Measurements from ENCODE around the gene OSBP.

OSBP gene

DNA sequence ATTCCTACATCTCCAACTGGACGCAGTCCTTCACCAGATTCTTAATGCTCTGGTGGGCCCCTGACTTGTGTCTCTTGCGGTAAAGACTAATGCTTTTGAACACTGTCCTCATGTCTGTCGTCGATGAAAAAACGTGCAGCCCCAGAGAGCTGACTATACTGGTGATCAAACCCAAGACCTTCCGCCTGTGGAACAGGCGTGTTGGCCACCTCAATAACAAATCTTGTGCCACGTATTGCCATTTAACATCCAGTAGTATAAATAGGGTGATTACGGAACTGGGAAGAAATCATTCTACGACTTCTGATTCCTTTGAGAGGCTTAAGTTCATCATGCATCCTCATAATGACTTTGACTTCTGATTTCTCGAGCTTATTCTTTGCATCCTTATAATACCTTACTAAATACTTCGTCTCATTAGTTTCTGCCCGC is 58.6 kb downstream of the OSBP start:
- peaks cover 4% of the 10 kb centered on the region for H3K4me1 ChIP-seq (ENCODE audit: control insufficient read depth, low read depth, low read length)
- no peak overlapping the region for H2BK15ac ChIP-seq (replicated peaks; ENCODE audit: low read depth)
- no peaks in the 10 kb centered on the region for H3K36me3 ChIP-seq (ENCODE audit: control insufficient read depth, insufficient read depth, low read length)
- no CpG with 5 or more reads among the region's 13 CpGs for WGBS (ENCODE audit: extremely low coverage, insufficient coverage, low lambda C conversion rate)
- no peak overlapping the region for H4K8ac ChIP-seq (ENCODE audit: low read depth, low read length)
- H3K23ac ChIP-seq (ENCODE audit: low read length), result no peak overlapping the region
- H3K27ac ChIP-seq (ENCODE audit: low read depth, low read length), result no peak overlapping the region
- H2AK5ac ChIP-seq (ENCODE audit: low read length), result no peak overlapping the region
- H3K79me1 ChIP-seq (ENCODE audit: low read length), result no peaks in the 10 kb centered on the region
- no peak overlapping the region for H3K4me3 ChIP-seq (ENCODE audit: low read length)
- no peaks in the 10 kb centered on the region for H3K79me2 ChIP-seq (ENCODE audit: control insufficient read depth, insufficient read depth, low read length)
- H2BK120ac ChIP-seq (ENCODE audit: low read depth, low read length), result no peak overlapping the region
- DNase-seq, result no peak
- H3K4me2 ChIP-seq (ENCODE audit: low read length), result peak overlapping the region; percentile 34
- H3K4ac ChIP-seq (ENCODE audit: low read depth, low read length), result no peak overlapping the region
- H3K56ac ChIP-seq (ENCODE audit: low read length), result no peak overlapping the region
- H2BK5ac ChIP-seq (ENCODE audit: low read length), result no peak overlapping the region
- H3K9ac ChIP-seq (ENCODE audit: low read length), result peak overlapping the region; percentile 0
- H3K27me3 ChIP-seq (ENCODE audit: insufficient read depth, low read length, poor library complexity), result no peaks in the 10 kb centered on the region
- no peak overlapping the region for H4K5ac ChIP-seq (ENCODE audit: low read length)
- peak overlapping the region; percentile 40 for H3K18ac ChIP-seq (ENCODE audit: low read length)

DNA sequence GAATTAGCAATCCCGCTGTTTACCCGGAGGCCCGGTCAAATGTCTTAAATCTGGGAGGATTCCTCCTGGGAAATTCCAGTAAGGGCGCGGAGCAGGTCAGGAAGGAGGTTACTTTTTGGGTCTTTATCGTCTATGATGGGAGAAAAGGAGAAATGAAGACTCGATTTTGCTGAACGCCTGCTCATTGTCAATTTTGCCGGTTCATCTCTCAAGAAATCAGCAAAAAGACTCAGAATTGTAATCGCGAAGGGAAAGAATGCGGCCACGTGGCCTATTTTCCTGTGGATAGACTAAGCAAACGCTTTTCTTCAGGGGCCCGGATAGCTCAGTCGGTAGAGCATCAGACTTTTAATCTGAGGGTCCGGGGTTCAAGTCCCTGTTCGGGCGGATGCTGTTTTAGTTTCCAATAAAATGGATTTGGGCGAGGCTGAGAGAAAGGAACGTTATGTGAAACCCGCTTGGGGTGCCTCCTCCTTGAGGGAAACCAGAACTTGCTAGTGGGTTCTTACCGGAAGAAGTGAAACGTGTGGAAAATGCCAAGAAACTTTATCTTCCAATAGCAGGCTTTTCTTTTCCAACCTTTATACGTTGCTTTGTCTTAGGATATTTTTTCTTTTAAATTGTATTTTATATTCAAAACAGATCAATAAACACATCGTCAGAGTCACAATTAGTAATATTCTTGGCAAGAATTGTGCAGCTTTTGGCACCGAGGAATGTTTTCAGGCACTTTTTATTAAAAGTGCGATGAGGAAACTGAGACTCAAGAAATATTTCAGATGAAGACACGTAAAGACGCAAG is 59.3 kb downstream of the OSBP start:
- Histone ChIP-seq H3K23ac (ENCODE audit: low read length) (no peak overlapping the region), H2BK15ac (replicated peaks; ENCODE audit: low read depth) (no peak overlapping the region), H4K5ac (ENCODE audit: low read length) (no peak overlapping the region), H3K79me1 (ENCODE audit: low read length) (no peaks in the 10 kb centered on the region), H3K4ac (ENCODE audit: low read depth, low read length) (no peak overlapping the region), H2BK120ac (ENCODE audit: low read depth, low read length) (no peak overlapping the region), H3K79me2 (ENCODE audit: control insufficient read depth, insufficient read depth, low read length) (no peaks in the 10 kb centered on the region), H3K4me2 (ENCODE audit: low read length) (peak overlapping the region; percentile 78), H3K36me3 (ENCODE audit: control insufficient read depth, insufficient read depth, low read length) (no peaks in the 10 kb centered on the region), H2AK5ac (ENCODE audit: low read length) (no peak overlapping the region), H3K4me3 (ENCODE audit: low read length) (peak overlapping the region; percentile 88), H3K27me3 (ENCODE audit: insufficient read depth, low read length, poor library complexity) (no peaks in the 10 kb centered on the region), H3K4me1 (ENCODE audit: control insufficient read depth, low read depth, low read length) (peaks cover 4% of the 10 kb centered on the region), H4K8ac (ENCODE audit: low read depth, low read length) (no peak overlapping the region), H3K9ac (ENCODE audit: low read length) (peak overlapping the region; percentile 71), H3K56ac (ENCODE audit: low read length) (peak overlapping the region; percentile 82), H2BK5ac (ENCODE audit: low read length) (no peak overlapping the region), H3K27ac (ENCODE audit: low read depth, low read length) (no peak overlapping the region), H3K18ac (ENCODE audit: low read length) (peak overlapping the region; percentile 40)
- no CpG with 5 or more reads among the region's 30 CpGs for WGBS (ENCODE audit: extremely low coverage, insufficient coverage, low lambda C conversion rate)
- peak; percentile 94 for DNase-seq

DNA sequence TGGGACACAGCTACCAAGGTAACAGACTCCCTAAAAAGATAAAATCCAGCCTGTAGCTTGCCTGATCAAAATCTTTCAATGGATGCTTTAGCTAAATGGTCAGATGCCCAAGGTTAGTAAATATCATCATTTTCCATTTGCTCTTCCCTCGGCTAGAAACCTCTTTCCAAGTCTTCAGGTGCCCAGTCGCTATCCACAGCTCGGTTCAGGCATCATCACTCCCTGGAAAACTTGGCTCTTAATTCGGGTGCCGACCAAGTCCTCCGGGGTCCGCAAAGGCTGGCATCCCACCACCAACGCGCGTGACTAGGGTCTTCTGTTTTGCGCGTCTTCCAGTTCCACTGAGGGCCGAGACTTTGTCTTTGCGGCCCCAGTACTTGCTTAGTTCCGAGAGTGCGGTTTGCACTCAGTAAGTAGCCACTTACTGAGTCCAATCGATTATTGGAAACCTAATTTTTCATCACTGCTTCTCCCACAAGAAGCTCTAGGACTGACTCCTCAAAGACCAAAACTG is 59.9 kb downstream of the OSBP start:
- Histone ChIP-seq H3K18ac (ENCODE audit: low read length) (no peak overlapping the region), H2BK15ac (replicated peaks; ENCODE audit: low read depth) (no peak overlapping the region), H3K4ac (ENCODE audit: low read depth, low read length) (no peak overlapping the region), H4K8ac (ENCODE audit: low read depth, low read length) (no peak overlapping the region), H3K79me2 (ENCODE audit: control insufficient read depth, insufficient read depth, low read length) (no peaks in the 10 kb centered on the region), H3K4me3 (ENCODE audit: low read length) (peak overlapping the region; percentile 88), H4K5ac (ENCODE audit: low read length) (no peak overlapping the region), H3K27me3 (ENCODE audit: insufficient read depth, low read length, poor library complexity) (no peaks in the 10 kb centered on the region), H3K79me1 (ENCODE audit: low read length) (no peaks in the 10 kb centered on the region), H3K27ac (ENCODE audit: low read depth, low read length) (no peak overlapping the region), H3K4me1 (ENCODE audit: control insufficient read depth, low read depth, low read length) (peaks cover 1% of the 10 kb centered on the region), H3K56ac (ENCODE audit: low read length) (peak overlapping the region; percentile 82), H3K9ac (ENCODE audit: low read length) (peak overlapping the region; percentile 71), H3K4me2 (ENCODE audit: low read length) (peak overlapping the region; percentile 78), H3K36me3 (ENCODE audit: control insufficient read depth, insufficient read depth, low read length) (no peaks in the 10 kb centered on the region), H2BK120ac (ENCODE audit: low read depth, low read length) (no peak overlapping the region), H2BK5ac (ENCODE audit: low read length) (no peak overlapping the region), H2AK5ac (ENCODE audit: low read length) (no peak overlapping the region), H3K23ac (ENCODE audit: low read length) (no peak overlapping the region)
- WGBS (ENCODE audit: extremely low coverage, insufficient coverage, low lambda C conversion rate), result no CpG with 5 or more reads among the region's 17 CpGs
- no peak for DNase-seq

DNA sequence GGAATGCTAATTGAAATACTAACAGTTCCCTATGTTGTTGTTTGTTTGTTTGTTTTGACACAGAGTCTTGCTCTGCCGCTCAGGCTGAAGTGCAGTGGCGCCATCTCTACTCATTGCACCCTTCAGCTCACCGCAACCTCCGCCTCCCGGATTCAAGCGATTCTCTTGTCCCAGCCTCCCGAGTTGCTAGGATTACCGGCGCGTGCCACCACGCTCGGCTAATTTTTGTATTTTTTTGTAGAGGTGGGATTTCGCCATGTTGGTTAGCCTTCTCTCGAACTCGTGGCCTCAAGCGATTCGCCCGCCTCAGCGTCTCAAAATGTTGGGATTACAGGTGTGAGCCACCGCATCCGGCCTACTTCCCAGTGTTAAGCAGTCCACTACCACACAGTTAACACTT is 62.3 kb downstream of the OSBP start:
- no peaks in the 10 kb centered on the region for H3K27me3 ChIP-seq (ENCODE audit: insufficient read depth, low read length, poor library complexity)
- no peak overlapping the region for H2AK5ac ChIP-seq (ENCODE audit: low read length)
- H3K4me3 ChIP-seq (ENCODE audit: low read length), result no peak overlapping the region
- WGBS (ENCODE audit: extremely low coverage, insufficient coverage, low lambda C conversion rate), result no CpG with 5 or more reads among the region's 21 CpGs
- no peak overlapping the region for H3K27ac ChIP-seq (ENCODE audit: low read depth, low read length)
- no peaks in the 10 kb centered on the region for H3K36me3 ChIP-seq (ENCODE audit: control insufficient read depth, insufficient read depth, low read length)
- no peak overlapping the region for H2BK15ac ChIP-seq (replicated peaks; ENCODE audit: low read depth)
- H2BK120ac ChIP-seq (ENCODE audit: low read depth, low read length), result no peak overlapping the region
- no peaks in the 10 kb centered on the region for H3K4me1 ChIP-seq (ENCODE audit: control insufficient read depth, low read depth, low read length)
- no peak overlapping the region for H2BK5ac ChIP-seq (ENCODE audit: low read length)
- H3K56ac ChIP-seq (ENCODE audit: low read length), result no peak overlapping the region
- H3K18ac ChIP-seq (ENCODE audit: low read length), result no peak overlapping the region
- no peak for DNase-seq
- no peaks in the 10 kb centered on the region for H3K79me2 ChIP-seq (ENCODE audit: control insufficient read depth, insufficient read depth, low read length)
- no peak overlapping the region for H3K23ac ChIP-seq (ENCODE audit: low read length)
- H4K5ac ChIP-seq (ENCODE audit: low read length), result no peak overlapping the region
- no peak overlapping the region for H3K4me2 ChIP-seq (ENCODE audit: low read length)
- no peak overlapping the region for H3K4ac ChIP-seq (ENCODE audit: low read depth, low read length)
- no peak overlapping the region for H3K9ac ChIP-seq (ENCODE audit: low read length)
- H4K8ac ChIP-seq (ENCODE audit: low read depth, low read length), result no peak overlapping the region
- H3K79me1 ChIP-seq (ENCODE audit: low read length), result no peaks in the 10 kb centered on the region

DNA sequence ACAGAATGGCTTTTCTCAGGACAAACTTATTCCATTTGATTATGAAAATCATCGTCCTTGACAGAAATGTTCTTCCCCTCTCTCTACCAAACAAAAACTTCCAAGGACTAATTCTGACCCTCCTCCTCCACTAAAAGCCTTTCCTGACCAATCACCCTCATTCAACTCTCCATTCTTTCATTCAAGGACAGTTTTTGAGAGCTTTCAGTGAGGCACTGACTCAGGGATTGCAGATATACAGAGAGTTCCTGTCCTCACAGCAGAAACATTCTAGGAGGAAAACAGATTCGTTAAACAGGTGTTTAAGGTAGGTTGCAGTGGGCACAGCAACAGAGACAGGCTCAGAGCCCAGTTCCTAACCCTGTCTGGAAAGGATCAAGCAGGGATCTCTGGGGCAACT is 62.7 kb downstream of the OSBP start:
- no peak overlapping the region for H3K4me3 ChIP-seq (ENCODE audit: low read length)
- no CpG with 5 or more reads among the region's 2 CpGs for WGBS (ENCODE audit: extremely low coverage, insufficient coverage, low lambda C conversion rate)
- no peaks in the 10 kb centered on the region for H3K79me1 ChIP-seq (ENCODE audit: low read length)
- H4K5ac ChIP-seq (ENCODE audit: low read length), result no peak overlapping the region
- no peak overlapping the region for H2AK5ac ChIP-seq (ENCODE audit: low read length)
- no peak overlapping the region for H3K4me2 ChIP-seq (ENCODE audit: low read length)
- H3K18ac ChIP-seq (ENCODE audit: low read length), result no peak overlapping the region
- H2BK120ac ChIP-seq (ENCODE audit: low read depth, low read length), result no peak overlapping the region
- H2BK15ac ChIP-seq (replicated peaks; ENCODE audit: low read depth), result no peak overlapping the region
- H3K56ac ChIP-seq (ENCODE audit: low read length), result no peak overlapping the region
- H3K36me3 ChIP-seq (ENCODE audit: control insufficient read depth, insufficient read depth, low read length), result no peaks in the 10 kb centered on the region
- H2BK5ac ChIP-seq (ENCODE audit: low read length), result no peak overlapping the region
- no peak overlapping the region for H4K8ac ChIP-seq (ENCODE audit: low read depth, low read length)
- no peak for DNase-seq
- no peaks in the 10 kb centered on the region for H3K4me1 ChIP-seq (ENCODE audit: control insufficient read depth, low read depth, low read length)
- H3K23ac ChIP-seq (ENCODE audit: low read length), result no peak overlapping the region
- no peaks in the 10 kb centered on the region for H3K27me3 ChIP-seq (ENCODE audit: insufficient read depth, low read length, poor library complexity)
- no peak overlapping the region for H3K27ac ChIP-seq (ENCODE audit: low read depth, low read length)
- no peak overlapping the region for H3K4ac ChIP-seq (ENCODE audit: low read depth, low read length)
- no peak overlapping the region for H3K9ac ChIP-seq (ENCODE audit: low read length)
- H3K79me2 ChIP-seq (ENCODE audit: control insufficient read depth, insufficient read depth, low read length), result no peaks in the 10 kb centered on the region

Data from mesendoderm (in vitro differentiated cells).